Right atrium auricular region (tissue), 2 donors: ENCODE measurements around the gene LRP1B. TPM values are rescaled to one million over a fixed set of nuclear protein-coding genes. Genes with fewer than 3 reads are reported as not detected.

Experiments
- DNase-seq: peaks from one replicate; pipeline ENCODE4 v3.0.0-alpha.2; 2019; ENCODE audit warnings: low spot score
- H3K27ac ChIP-seq, 2 donors: fragments of 200-600 bp; sonication (generic); 1 replicate in 1 of 2; 2 replicates in 1 of 2; pipeline ENCODE4 v1.5.1; 2016 to 2019
- H3K27me3 ChIP-seq, 2 donors: fragments of 200-600 bp; sonication (generic); one replicate each; pipeline versions ENCODE4 v1.5.1 to v1.6.0; 2017 to 2019
- H3K36me3 ChIP-seq: fragments of 200-600 bp; sonication (generic); one replicate; pipeline ENCODE4 v1.5.1; 2016
- H3K4me1 ChIP-seq, 2 donors: fragments of 200-600 bp; sonication (generic); one replicate each; pipeline versions ENCODE4 v1.5.1 to v1.6.0; 2017 to 2019
- H3K4me3 ChIP-seq, 2 donors: fragments of 200-600 bp; sonication (generic); 1 replicate in 1 of 2; 2 replicates in 1 of 2; pipeline ENCODE4 v1.5.1; 2017 to 2019; ENCODE audit warnings: mild to moderate bottlenecking in 1 of 2, moderate library complexity in 1 of 2
- H3K9me3 ChIP-seq, 2 donors: fragments of 200-600 bp; sonication (generic); one replicate each; pipeline ENCODE4 v1.5.1; 2019
- CTCF ChIP-seq, 2 donors: fragments of 200-600 bp; sonication (generic); IDR thresholded peaks; one replicate each; pipeline ENCODE4 v1.5.1; 2019; ENCODE audit warnings: antibody characterized with exemption in 2 of 2
- total RNA-seq, 2 donors: library from RNA; depleted of rRNA; stranded (reverse); fragments of >200 nt; gene quantifications; one replicate each; pipeline ENCODE4 v1.1.0, GENCODE V29; 2016

Gene LRP1B
- total RNA-seq, 2 donors from 2014 or later, result 0.44 to 0.47 TPM

GRCh38 chr2:140338795-140339194 is 1792.0 kb downstream of the LRP1B start:
- Histone ChIP-seq H3K27ac (no peak overlapping the region), H3K4me1 (no peaks in the 10 kb centered on the region), H3K27me3 (no peaks in the 10 kb centered on the region), H3K9me3 (no peaks in the 10 kb centered on the region), H3K36me3 (no peaks in the 10 kb centered on the region), H3K4me3 (no peak overlapping the region)
- TF ChIP-seq CTCF (IDR thresholded peaks at IDR 0.05), result no peak
- no peak for DNase-seq

- Histone ChIP-seq H3K9me3 (no peaks in the 10 kb centered on the region), H3K4me1 (no peaks in the 10 kb centered on the region)
- TF ChIP-seq CTCF (IDR thresholded peaks at IDR 0.05), result no peak
Observed at GRCh38 chr2:140337061-140337460, 1793.8 kb downstream of the LRP1B start.

GRCh38 chr2:140316345-140316744 is 1814.5 kb downstream of the LRP1B start:
- Histone ChIP-seq H3K4me3 (no peak overlapping the region), H3K9me3 (no peaks in the 10 kb centered on the region), H3K4me1 (no peaks in the 10 kb centered on the region), H3K27me3 (no peaks in the 10 kb centered on the region), H3K36me3 (no peaks in the 10 kb centered on the region), H3K27ac (no peak overlapping the region)
- no peak for DNase-seq
- TF ChIP-seq CTCF (IDR thresholded peaks at IDR 0.05), result no peak

More at GRCh38 chr2:140337061-140337460, 1793.8 kb downstream of the LRP1B start:
- no peak for DNase-seq
- Histone ChIP-seq H3K27me3 (no peaks in the 10 kb centered on the region), H3K27ac (no peak overlapping the region), H3K4me3 (no peak overlapping the region), H3K36me3 (no peaks in the 10 kb centered on the region)

GRCh38 chr2:140311905-140312304 is 1818.9 kb downstream of the LRP1B start:
- Histone ChIP-seq H3K27me3 (no peaks in the 10 kb centered on the region), H3K4me3 (no peak overlapping the region), H3K4me1 (no peaks in the 10 kb centered on the region), H3K36me3 (no peaks in the 10 kb centered on the region), H3K27ac (no peak overlapping the region), H3K9me3 (no peaks in the 10 kb centered on the region)
- TF ChIP-seq CTCF (IDR thresholded peaks at IDR 0.05), result no peak
- no peak for DNase-seq

- Histone ChIP-seq H3K4me1 (no peaks in the 10 kb centered on the region), H3K27ac (no peak overlapping the region), H3K27me3 (no peaks in the 10 kb centered on the region), H3K36me3 (no peaks in the 10 kb centered on the region), H3K4me3 (no peak overlapping the region), H3K9me3 (no peaks in the 10 kb centered on the region)
- no peak for DNase-seq
- no peak for TF ChIP-seq CTCF (IDR thresholded peaks at IDR 0.05)
Observed at GRCh38 chr2:140308706-140309105, 1822.1 kb downstream of the LRP1B start.

- H3K36me3 ChIP-seq, result no peaks in the 10 kb centered on the region
- H3K27me3 ChIP-seq, result no peaks in the 10 kb centered on the region
- no peak overlapping the region for H3K27ac ChIP-seq
- no peaks in the 10 kb centered on the region for H3K9me3 ChIP-seq
- no peaks in the 10 kb centered on the region for H3K4me1 ChIP-seq
- no peak for DNase-seq
- TF ChIP-seq CTCF (IDR thresholded peaks at IDR 0.05), result no peak
- H3K4me3 ChIP-seq, result no peak overlapping the region
Observed at GRCh38 chr2:140307532-140307931, 1823.3 kb downstream of the LRP1B start.
